T47D (cell line): ENCODE results near the gene ZNF143.
"Not testable (repeated sequence)": the region's sequence is repeated elsewhere in the genome, so short reads cannot be mapped to it uniquely, and the experiment has no call there.

ENCODE experiments used
- DNase-seq, 2 experiments: peaks; one replicate each; pipeline versions ENCODE4 v3.0.0 to v3.0.0-alpha.2; 2011 to 2012; ENCODE audit warnings: low read depth in 1 of 2, low spot score in 1 of 2
- JUND ChIP-seq: IDR thresholded peaks from 2 replicates; pipeline ENCODE4 v1.6.1; 2012; ENCODE audit warnings: low read depth
- in situ Hi-C: cut with HindIII; loops from 2 replicates; pipeline ENCODE4 v1.10.0; 2016; ENCODE audit warnings: low sequenced_read_pairs, low pct_unique_long_range_greater_than_20kb

ZNF143 gene

GRCh38 chr11:9512370-9513019 lies 51.7 kb downstream of the ZNF143 start:
- TF ChIP-seq JUND: no peak
- no peak for DNase-seq
- in situ Hi-C loops: no loop called here

GRCh38 chr11:9514576-9514975 lies 53.8 kb downstream of the ZNF143 start:
- DNase-seq, in situ Hi-C loops: not testable (repeated sequence)

- no peak for DNase-seq
- in situ Hi-C loops: no loop called here
- TF ChIP-seq JUND: no peak
Observed at GRCh38 chr11:9516113-9516512, 55.3 kb downstream of the ZNF143 start.

DNA sequence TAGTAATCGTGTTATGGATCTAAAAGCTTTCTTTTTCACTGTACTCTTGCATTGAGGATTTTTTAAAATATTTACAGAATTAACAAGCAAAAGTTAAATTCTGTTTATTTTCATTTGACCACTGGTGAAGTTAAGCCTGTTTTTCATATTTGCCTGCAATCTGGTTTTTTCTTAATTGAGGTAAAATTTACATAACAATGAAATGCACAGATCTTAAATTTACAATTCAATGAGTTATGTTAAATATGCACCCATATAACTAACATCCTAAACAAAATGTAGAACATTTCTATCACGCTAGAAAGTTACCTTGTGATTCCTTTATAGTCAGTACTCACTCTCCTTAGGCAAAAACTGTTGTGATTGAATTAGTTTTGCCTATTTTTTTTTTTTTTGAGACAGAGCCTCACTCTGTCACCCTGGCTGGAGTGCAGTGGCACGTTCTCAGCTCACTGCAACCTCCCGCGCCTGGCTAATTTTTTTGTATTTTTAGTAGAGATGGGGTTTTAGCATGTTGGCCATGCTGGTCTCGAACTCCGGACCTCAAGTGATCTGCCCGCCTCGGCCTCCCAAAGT lies 58.1 kb downstream of the ZNF143 start:
- TF ChIP-seq JUND: no peak
- DNase-seq: no peak
- in situ Hi-C loops: no loop called here

DNA sequence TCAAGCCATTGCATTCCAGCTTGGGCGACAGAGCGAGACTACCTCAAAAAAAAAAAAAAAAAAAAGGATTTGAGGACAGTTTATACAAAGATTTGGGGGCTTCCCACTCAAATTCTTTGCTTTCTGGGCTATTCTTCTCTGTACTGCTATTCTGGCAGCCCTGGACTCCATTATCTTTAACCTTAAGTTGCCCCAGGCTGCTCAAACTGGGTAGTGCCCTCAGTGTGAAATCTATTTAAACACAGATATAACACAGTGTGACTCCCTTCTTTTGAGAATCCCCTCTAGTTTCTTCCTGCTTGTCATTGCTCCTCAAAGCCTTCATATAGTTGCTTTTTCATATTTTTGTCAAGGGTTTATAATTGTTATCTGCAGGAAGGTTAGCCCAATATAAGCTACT lies 63.2 kb downstream of the ZNF143 start:
- DNase-seq: no peak
- no peak for TF ChIP-seq JUND
- in situ Hi-C loops: no loop called here

DNA sequence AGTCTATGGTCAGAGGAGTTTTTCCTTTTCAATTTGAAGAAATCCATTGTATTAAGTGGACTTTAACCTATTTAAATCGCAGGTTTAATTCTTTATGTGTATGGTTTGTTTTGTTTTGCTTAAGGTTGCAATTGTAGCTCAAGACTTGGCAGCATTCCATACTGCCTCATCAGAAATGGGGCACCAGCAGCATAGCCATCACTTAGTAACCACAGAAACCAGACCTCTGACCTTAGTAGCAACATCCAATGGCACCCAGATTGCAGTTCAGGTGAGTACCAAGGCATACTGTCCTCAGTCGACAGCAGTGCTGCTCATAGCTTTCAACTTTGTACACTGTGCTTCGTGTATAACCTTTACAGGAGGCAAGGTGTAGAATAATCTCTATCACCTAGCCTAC lies 64.3 kb downstream of the ZNF143 start:
- DNase-seq: no peak
- in situ Hi-C loops: no loop called here
- no peak for TF ChIP-seq JUND

- DNase-seq: no peak
- no peak for TF ChIP-seq JUND
- in situ Hi-C loops: no loop called here
Observed at GRCh38 chr11:9527481-9528135, 66.8 kb downstream of the ZNF143 start.

GRCh38 chr11:9528136-9528501 lies 67.3 kb downstream of the ZNF143 start:
- in situ Hi-C loops: no loop called here
- no peak for DNase-seq
- TF ChIP-seq JUND: no peak

GRCh38 chr11:9528573-9529333 lies 67.9 kb downstream of the ZNF143 start:
- TF ChIP-seq JUND: no peak
- no peak for DNase-seq
- in situ Hi-C loops: no loop called here

GRCh38 chr11:9529334-9529650 lies 68.5 kb downstream of the ZNF143 start:
- peak in 1 of 2 experiments; percentile 23 for DNase-seq
- in situ Hi-C loops: no loop called here
- TF ChIP-seq JUND: no peak

DNA sequence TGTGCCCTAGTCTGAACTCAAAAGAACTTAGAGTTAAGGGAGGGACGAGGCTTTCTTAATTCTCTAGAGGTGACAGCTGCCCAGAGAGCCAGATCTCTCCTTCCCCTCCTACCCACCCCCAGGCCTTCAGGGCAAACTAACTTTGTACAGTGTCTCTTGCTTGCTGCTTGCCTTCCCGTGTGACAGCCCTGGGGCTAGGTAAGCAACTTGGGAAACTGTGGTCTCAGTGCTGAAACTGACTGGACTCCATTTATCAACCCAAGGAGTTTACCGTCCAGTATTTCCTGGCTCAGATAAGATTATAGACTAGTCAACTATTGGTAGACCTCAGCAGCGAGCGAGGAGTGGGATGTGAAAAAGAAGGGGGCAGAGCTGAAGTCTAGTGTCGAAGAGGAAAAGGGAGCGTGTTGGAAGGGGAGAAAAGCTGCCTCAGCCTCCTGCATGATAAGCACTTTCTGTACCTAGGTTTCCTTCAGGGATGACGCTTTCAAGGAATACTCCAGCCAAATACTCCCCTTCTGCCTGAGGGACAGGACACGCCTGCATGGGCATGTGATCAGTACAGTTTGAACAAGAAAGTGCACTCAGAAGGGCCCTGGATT lies 69.3 kb downstream of the ZNF143 start:
- no peak for TF ChIP-seq JUND
- in situ Hi-C loops: no loop called here
- DNase-seq: peak in 1 of 2 experiments; percentile 73

- peak in 1 of 2 experiments; percentile 87 for DNase-seq
- TF ChIP-seq JUND: no peak
- in situ Hi-C loops: no loop called here
Observed at GRCh38 chr11:9530901-9531625, 70.3 kb downstream of the ZNF143 start.
